HG02610 (cell line): ENCODE measurements around the gene GPNMB.

ENCODE experiments used
- ATAC-seq: cut with Tn5 transposase; IDR thresholded peaks from one replicate; pipeline ENCODE4 v1.9.1; 2021; ENCODE audit warnings: mild to moderate bottlenecking, moderate library complexity; ENCODE audit not compliant: unreplicated experiment

Gene GPNMB

DNA sequence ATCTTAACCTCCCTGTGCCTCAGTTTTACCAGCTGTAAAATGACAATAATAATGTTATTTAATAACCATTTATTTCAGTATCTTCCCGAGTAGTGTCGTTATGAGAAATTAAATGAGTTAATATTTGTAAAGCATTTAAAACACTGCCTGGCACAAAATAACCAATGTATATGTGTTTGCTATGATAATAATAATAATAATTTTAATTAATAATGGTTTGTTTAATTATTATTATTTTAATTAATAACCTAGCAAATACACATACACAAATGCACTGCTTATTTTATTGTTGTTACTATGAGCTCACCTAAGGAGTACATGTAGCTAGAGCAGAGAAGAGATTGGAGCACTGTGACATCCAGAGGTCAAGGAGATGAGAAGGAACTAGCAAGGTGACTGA is 18.2 kb upstream of the GPNMB start:
- no peak for ATAC-seq

DNA sequence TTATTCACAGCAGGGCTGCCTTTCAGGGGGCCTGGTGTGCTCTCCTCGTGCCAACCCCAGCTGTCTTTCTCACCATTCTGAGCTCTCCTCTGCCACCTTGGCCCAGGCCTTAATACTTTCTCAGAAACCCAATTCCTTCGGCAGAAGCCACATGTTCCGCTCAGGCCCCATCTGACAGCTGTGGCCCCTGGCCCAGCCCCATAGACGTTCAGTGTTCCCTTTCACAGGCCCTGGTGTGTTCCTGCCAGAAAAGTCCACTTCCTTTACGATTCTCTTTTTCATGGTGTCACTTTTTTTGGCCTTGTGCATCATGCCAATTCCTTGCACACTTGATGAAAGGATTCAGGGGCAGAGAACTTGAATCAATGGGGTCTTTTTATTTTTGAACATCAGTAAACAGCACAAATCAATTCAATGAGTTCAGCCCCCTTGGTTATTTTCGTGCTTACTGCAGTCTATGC is 15.9 kb upstream of the GPNMB start:
- ATAC-seq = no peak

DNA sequence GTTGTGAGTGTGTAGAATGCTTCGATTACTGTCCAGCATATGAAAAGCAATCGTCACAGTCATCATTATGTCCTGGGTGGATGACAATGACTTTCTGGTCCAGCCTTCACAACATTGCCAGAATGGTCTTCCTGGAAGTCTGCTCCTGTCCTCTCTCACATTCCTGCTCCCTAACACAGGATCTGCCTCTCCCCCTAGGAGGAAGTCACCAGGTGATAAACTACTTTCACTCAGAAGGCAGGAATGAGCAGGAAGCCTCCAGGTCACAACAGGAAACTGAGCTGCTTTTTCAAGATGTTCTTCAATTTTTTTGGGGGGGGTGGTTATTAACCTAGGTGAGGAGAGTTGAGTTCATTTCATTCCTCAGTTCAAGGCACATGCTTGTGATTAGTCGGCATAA is 13.6 kb upstream of the GPNMB start:
- ATAC-seq = no peak

DNA sequence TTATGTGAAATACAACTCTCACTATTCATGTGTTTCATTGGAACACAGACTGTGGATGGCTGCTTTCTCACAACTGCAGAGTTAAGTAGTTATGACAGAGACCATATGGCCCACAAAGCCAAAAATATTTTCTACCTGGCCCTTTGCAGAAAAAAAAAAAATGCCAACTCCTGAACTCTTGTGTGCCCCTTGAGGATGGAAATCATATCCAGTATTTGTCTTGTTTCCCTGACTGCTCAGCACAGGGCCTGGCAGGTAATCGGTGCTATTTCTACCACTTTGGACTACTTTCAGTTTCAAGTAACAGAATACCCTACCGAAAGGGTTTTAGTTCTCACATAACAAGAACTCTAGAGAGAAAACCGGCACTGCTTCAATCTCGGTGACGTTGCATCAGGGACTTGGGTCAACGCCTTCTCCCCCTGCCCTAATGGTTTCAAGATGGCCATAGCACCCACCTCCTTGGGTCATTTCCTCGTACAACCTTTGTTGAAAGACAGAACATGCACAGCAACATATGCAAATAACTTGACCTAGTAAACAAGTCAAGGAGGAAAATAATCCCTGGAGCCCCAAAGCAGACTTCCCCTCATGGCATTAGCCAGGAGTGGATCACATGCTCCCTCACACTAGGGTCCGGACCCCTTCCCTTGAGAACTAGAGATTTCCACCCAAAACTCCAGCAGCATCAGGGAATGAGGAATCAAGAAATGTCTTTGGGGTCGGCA is 11.8 kb upstream of the GPNMB start:
- peak; percentile 95 for ATAC-seq

DNA sequence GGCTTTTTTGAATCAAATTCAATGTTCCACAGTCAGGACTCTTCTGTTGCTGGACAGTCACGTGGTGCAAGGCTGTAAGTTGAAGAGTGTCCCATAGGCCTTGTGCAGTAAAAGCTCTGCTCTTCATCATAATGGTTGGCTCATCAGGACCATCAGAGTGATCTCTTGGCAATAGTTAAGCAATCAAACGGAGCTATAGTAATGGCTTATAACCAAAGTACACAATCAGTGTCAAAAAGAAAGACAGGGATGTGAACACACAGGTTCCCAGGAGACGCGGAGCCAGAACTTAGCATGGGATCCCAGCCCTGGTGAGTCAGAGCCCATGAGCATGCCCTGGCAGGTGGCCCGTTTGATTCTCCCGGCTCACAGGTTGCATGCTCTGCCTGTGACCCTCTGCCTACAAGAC is 10.8 kb upstream of the GPNMB start:
- no peak for ATAC-seq

DNA sequence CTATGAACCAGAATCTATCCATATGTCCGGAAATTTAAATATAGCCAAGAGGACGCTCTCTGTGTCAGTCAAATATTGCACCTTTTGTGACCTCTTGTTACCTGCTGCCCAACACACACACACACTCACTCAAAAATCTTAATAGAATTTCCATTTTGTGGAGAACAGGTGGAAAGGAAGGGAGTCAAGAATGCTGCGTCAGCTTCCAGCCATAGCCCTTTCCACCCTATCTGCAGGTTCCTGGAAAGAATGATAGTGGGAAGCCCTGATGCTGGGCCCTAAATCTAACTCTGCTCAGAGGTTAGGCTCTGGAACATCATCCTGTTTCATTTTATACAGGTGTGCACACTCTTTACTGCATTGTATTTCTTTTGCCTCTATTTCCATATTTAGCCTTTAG is 9.6 kb upstream of the GPNMB start:
- no peak for ATAC-seq

DNA sequence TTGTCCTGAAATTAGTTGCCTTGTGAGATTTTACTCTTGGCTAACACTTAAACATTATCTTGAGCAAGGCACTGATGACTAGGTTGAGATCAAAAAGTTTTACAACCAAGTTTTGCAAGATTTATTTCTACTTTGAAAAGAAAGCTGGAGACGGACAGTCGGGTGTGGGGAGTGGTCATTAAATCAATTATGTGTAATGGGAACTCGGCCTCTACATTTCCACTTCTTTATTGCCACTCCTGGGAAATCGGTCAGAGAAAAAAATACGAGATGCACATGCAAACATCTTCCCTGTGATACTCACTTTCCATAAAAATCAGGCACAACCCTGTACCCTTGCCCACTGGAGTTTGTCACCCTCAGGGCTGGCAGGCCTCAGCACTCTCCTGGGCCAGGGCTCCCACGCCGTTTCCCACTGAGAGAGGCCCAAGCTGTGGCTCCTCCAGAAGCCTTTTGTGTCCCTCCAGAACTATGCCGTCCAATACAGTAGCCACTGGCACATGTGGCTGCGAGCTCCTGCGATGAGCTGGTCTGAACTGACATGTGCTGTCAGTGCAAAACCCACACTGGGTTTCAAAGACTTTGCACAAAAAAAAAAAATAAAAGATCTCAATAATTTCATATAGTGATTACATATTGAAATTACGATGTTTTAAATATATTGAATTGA is 7.5 kb upstream of the GPNMB start:
- no peak for ATAC-seq

DNA sequence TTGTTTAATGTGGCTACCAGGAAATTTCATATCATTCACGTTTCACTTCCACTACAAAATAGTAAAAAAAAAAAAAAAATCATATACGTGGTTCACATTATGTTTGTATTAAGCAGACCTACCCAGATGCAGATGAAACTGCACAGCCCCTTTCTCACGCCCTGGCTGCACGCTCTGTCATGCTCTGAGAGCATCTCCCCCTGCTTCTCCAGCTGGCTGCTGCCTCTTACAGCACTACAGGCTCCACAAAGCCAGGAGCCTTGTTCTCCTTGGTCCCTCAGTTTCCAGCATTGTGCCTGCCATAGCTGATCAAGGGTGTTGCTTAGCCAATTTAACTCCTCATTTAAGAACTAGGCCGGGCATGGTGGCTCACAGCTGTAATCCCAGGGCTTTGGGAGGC is 6.9 kb upstream of the GPNMB start:
- no peak for ATAC-seq

DNA sequence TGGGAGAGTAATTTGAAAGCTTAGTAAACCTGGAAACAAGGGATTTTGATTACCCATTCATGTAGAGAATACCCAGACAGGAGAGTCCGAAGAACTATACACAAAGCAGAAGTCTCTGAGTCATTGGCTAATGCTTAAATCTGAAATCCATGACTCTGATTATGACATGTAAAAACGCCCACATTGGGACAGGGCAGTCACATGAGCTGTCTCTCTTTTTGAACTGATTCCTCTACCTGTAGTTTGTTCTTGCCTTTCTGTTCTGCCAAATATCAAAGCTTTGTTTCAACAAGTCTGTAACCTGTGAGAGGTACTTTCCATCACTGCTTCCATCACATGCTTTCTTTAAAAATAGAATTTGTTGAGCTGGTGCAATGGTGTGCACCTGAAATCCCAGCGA is 4.3 kb upstream of the GPNMB start:
- peak; percentile 62 for ATAC-seq

DNA sequence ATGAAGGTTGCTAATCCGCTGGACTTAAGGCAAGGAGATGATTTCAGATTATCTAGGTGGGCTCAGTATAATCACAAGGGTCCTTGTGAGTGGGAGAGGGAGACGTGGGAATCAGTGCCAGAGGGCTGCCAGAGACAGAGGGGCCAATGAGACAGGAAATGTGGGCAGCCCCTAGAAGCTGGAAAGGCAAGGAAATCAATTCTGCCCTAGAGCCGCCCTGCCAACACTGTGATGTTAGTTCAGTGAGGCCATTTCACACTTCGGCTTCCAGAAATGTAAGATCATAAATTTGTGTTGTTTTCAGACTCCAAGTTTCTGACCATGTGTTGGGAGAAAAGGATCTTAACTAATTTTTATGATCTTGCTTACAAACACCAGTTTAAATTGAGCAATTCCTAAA is 3.6 kb upstream of the GPNMB start:
- no peak for ATAC-seq

DNA sequence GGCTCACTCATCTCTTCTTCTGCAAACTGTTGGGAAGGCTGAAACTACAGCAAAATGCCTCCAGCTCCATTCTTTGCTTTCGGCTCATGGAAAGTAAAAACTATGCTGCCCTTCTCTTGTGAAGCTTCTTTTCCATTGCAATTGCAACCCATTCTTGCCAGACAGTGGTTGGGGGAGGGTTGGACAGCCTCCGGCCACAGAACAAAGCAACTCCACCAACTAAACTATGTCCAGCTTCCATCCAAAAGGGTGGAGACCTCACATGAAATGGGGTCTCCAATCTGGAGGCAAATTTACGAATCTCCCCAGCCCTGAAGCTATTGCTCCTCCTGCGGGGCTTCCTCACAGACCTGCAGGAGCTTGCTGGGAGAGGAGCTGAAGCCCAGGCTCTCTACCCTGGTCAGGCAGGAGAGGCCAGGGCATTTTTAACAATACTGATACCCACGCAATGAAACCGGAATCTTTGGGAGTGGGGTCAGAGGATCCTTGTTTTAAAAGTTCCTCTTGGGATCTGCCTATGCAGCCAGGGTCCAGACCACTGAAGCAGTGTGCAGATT is 549 bp downstream of the GPNMB start:
- no peak for ATAC-seq

DNA sequence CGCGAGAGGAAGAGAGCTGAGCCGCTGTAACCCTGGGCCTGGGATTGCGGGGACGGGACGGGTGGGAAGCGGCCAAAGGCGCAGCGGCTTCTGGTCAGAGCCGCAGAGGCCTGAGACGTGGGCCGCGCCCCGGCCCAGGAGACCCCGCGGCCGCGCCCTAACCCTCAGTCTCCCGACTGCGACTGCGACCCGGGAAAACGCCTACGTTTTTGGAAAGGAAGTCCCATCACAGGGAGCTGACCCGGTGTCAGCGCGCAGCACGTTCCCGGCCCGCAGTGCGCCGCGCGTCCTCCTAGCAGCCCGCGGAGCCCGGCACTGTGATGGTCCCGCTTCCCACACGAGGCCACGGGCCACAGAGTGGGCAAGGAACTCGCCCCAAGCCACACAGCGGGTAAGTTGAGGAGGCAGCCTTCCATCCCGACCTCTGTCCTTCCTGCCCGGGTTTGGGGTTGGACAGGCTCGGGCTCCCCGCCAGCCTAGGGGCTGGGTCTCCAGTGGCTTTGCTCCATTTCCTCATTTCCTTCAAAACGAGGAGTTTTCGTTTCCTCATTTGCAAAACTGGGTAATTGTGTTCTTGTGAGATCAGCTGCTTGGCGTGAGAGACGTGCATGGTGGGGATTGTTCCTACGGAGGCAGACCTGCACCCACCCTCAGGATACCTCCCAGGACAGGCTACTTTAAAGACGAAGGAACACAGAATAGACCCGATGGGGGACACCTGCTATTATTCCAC is 1.2 kb downstream of the GPNMB start:
- ATAC-seq = no peak

DNA sequence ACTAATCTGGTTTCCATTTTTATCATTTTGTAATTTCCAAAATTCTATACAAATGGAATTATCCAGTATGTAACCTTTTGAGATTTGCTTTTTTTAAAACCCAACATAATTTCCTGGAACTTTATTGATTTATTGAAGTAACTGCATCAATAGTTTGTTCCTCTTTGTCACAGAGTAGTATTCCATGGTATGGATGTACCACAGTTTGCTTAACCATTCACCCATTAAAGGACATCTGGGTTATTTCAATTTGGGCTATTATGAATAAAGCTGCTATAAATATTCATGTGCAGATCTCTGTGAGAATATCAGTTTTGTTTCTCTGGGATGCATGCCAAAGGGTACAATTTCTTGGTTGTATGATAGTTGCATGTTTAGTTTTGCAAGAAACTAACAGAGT is 2.9 kb downstream of the GPNMB start:
- no peak for ATAC-seq

DNA sequence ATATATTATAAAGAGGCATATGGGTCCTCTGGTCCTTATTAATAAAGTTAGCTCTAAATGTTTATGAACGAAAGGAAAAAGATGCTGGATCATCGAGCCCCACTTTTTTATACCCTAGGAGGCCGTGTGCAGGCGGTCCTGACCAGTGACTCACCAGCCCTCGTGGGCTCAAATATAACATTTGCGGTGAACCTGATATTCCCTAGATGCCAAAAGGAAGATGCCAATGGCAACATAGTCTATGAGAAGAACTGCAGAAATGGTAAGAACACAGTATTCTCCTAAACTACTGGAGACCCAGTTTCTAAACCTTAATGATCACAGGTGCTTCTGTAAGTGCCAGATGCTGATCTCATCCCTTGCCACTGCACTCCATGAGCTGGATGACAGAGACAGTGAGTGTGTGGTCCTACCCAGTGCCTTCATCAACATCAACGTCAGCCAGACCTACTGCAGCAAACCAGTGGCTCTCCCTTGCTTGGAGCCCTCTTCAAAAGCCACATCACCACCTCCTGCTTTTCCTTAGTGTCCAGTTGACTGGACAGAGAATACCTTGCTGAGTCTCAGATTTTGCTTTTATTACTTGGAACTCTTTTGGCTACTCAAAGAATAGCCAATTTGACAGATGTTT is 7.6 kb downstream of the GPNMB start:
- ATAC-seq = no peak

DNA sequence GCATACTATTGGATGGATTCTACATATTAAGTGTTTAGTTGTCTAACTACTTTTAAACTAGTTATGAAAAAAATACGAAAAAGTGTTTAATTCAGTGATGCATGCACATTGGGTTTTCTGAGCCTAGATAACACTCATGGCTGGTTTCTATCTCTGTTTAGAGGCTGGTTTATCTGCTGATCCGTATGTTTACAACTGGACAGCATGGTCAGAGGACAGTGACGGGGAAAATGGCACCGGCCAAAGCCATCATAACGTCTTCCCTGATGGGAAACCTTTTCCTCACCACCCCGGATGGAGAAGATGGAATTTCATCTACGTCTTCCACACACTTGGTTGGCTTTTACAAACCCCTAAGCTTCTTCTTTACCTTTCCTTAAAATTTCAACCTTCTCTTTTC is 10.2 kb downstream of the GPNMB start:
- ATAC-seq = no peak

DNA sequence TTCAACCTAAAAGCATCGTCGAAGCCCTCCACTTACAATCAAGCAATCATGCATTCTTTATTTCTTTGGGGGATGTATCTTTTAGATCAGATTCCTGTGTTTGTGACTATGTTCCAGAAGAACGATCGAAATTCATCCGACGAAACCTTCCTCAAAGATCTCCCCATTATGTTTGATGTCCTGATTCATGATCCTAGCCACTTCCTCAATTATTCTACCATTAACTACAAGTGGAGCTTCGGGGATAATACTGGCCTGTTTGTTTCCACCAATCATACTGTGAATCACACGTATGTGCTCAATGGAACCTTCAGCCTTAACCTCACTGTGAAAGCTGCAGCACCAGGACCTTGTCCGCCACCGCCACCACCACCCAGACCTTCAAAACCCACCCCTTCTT is 13.8 kb downstream of the GPNMB start:
- ATAC-seq = no peak

DNA sequence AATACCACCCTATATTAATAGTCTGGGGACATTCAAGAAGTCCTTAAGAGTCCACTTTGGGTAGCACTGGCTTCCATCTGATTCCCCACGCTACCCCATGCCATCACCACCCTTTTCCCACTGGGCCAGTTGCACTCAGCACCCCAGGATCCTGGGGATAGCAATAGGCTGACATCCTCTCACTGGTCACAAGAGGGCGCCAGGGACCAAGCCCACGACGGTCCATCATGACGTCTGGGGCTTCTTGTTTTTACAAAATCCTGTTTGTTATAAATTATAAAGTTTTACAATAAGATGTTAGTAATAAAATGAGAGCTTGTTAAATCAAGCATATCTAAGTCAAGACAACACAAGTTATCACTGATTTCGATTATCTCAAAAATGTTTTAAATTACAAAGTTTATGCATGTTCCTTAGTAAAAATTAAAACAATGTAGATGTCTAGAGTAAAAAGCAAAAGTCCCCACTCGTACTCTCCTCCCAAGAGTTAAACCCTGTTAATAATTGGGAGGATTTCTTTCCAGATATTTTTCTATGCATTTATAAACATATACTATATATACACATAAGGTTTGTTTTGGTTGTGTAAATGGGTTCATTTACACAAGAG is 15.4 kb downstream of the GPNMB start:
- peak; percentile 46 for ATAC-seq

DNA sequence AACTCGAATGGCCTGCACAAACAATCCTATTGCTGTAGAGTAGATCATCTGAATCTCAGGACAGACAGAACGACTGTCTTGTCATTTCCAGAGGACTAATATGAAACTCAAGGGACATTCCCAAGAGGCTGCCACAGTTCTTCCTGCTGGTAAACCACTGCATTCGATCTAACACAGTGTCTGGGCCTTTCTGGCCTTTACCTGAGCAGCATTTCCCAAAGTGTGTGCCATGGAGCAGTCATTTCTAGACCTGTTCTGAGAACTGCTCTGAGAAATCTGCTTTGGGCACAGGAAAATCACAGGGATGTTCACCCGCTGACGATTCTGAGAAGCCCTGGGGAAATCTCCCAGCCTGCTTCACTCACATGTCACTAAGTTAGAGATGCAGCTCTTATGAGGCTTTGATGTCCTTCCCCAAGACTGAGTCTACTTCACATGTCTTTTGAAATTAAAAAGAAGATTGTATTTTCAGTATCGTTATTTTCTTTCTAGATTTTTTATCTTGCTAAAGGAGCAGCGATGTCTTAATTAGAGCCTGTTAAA is 18.4 kb downstream of the GPNMB start:
- peak; percentile 90 for ATAC-seq

DNA sequence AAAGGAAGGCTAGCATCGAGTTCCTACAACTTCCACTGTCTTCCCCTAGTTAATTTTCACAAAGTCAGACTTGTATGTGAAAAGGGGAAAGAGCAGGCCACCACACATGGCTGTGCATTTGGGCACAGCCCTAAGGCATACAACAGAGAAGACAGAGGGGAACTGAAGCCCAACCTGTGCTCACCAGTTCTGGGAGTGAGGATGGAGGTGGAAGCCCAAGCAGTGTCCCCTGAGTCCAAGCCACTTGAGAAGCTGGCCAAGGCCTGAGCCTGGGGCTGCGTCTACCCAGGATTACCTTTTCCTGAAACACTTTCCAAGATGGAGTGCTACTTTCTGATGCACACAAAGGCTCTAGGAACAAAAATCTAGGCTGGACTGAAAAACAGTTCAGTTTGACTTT is 20.3 kb downstream of the GPNMB start:
- no peak for ATAC-seq

DNA sequence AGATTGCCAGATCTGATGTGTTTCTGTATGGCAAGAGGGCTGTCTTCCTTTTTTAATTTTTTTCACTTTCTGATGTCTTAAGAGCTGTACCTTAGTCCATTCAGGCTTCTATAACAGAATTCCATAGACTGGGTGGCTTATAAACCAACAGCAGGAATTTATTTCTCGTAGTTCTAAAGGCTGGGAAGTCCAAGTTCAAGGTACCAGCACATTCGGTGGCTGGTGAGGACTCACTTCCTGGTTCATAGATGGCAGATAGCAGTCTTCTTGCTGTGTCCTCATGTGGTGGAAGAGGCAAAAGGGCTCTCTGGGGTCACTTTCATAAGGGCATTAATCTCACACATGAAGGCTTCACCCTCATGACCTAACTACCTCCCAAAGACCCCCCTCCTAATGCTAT is 20.8 kb downstream of the GPNMB start:
- no peak for ATAC-seq

DNA sequence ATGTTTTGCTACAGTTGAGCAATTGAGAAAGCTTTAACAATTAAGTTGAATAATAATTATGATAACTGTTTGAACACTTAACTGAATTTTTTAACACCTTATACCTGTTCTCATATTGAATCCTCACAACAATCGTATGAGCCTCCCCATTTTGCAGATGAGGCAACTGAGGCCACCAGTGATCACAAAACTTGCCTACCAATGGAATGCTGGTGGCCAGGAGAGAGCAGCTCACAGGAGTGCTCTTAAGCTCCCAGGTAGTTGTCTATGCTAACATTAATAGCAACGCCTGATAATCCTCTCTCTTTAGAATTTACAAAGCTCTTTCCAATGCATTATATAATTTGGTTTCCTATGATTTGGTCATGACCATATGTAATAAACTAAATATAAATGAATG is 21.6 kb downstream of the GPNMB start:
- no peak for ATAC-seq
